HG03354 (cell line): ENCODE results near the gene TMEM215.

ENCODE experiments used
- ATAC-seq: cut with Tn5 transposase; IDR thresholded peaks from one replicate; pipeline ENCODE4 v1.9.1; 2021; ENCODE audit warnings: mild to moderate bottlenecking; ENCODE audit not compliant: unreplicated experiment, poor library complexity, severe bottlenecking

The TMEM215 gene

GRCh38 chr9:32828861-32829260 is 45.5 kb downstream of the TMEM215 start:
- ATAC-seq, result no peak

GRCh38 chr9:32832346-32832745 is 49.0 kb downstream of the TMEM215 start:
- no peak for ATAC-seq
